AG20443 (cell line): ENCODE measurements around the gene RSPH6A.

Source experiments
- DNase-seq: peaks from one replicate; pipeline ENCODE4 v3.0.0; 2012; ENCODE audit warnings: low spot score, mixed read lengths

Gene RSPH6A

GRCh38 chr19:45825263-45825605 lies 10.1 kb upstream of the RSPH6A start:
- DNase-seq: no peak

- no peak for DNase-seq
These were observed 9.6 kb upstream of the RSPH6A start for GRCh38 chr19:45824531-45825262.

- no peak for DNase-seq
These were observed 8.9 kb upstream of the RSPH6A start for GRCh38 chr19:45824041-45824471.

- no peak for DNase-seq
These were observed 8.1 kb upstream of the RSPH6A start for GRCh38 chr19:45823182-45823581.

GRCh38 chr19:45822716-45823115 lies 7.6 kb upstream of the RSPH6A start:
- DNase-seq: no peak

- DNase-seq: no peak
These were observed 6.5 kb upstream of the RSPH6A start for GRCh38 chr19:45821570-45821969.

GRCh38 chr19:45821103-45821521 lies 6.0 kb upstream of the RSPH6A start:
- no peak for DNase-seq

GRCh38 chr19:45820413-45821102 lies 5.5 kb upstream of the RSPH6A start:
- no peak for DNase-seq

- no peak for DNase-seq
These were observed 4.7 kb upstream of the RSPH6A start for GRCh38 chr19:45819769-45820168.

- no peak for DNase-seq
These were observed 2.7 kb upstream of the RSPH6A start for GRCh38 chr19:45817725-45818301.

- peak; percentile 99 for DNase-seq
These were observed 2.1 kb upstream of the RSPH6A start for GRCh38 chr19:45817010-45817724.

GRCh38 chr19:45816236-45817009 lies 1.3 kb upstream of the RSPH6A start:
- no peak for DNase-seq

GRCh38 chr19:45815481-45816216 lies 541 bp upstream of the RSPH6A start:
- DNase-seq: no peak

- peak; percentile 70 for DNase-seq
These were observed 835 bp downstream of the RSPH6A start for GRCh38 chr19:45814166-45814780.

- DNase-seq: no peak
These were observed 2.8 kb downstream of the RSPH6A start for GRCh38 chr19:45812297-45812696.

- no peak for DNase-seq
These were observed 5.4 kb downstream of the RSPH6A start for GRCh38 chr19:45809643-45810159.

- DNase-seq: no peak
These were observed 9.4 kb downstream of the RSPH6A start for GRCh38 chr19:45805719-45806118.

- no peak for DNase-seq
These were observed 10.2 kb downstream of the RSPH6A start for GRCh38 chr19:45804959-45805230.

- DNase-seq: no peak
These were observed 10.8 kb downstream of the RSPH6A start for GRCh38 chr19:45804140-45804958.
